ENCODE data around the gene MAGEB6B.
"Not testable (repeated sequence)": the region's sequence is repeated elsewhere in the genome, so short reads cannot be mapped to it uniquely, and the experiment has no call there.

Gene MAGEB6B, protein sequence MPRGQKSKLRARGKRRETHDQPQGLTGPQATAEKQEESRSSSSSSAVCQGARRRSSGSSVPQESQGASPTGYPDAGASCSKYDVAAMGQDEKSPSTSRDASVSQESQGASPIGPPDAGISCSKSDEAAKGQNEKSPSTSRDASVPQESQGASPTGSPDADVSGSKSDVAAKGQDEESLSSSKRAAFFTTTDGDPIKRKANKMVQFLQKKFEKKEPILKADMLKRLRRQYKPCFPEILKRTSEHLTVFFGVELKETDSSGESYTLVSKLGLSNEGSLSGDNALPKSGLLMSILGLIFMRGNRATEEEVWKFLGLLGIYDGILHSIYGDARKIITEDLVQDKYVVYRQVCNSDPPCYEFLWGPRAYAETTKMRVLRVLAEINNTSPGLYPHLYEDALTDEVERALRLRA

GRCh38 chrX:26160301-26160700 lies at the start of gene MAGEB6B:
TSS of gene MAGEB6B (plus strand) at chrX:26160601. CDS start at chrX:26160601, 0 bp downstream.
- H3K4me3 ChIP-seq (ENCODE audit: low read depth, low read length), result no peak within 1 kb of the TSS
- no peak for DNase-seq (ENCODE audit: low read depth)
- TF ChIP-seq, protein P1, sequence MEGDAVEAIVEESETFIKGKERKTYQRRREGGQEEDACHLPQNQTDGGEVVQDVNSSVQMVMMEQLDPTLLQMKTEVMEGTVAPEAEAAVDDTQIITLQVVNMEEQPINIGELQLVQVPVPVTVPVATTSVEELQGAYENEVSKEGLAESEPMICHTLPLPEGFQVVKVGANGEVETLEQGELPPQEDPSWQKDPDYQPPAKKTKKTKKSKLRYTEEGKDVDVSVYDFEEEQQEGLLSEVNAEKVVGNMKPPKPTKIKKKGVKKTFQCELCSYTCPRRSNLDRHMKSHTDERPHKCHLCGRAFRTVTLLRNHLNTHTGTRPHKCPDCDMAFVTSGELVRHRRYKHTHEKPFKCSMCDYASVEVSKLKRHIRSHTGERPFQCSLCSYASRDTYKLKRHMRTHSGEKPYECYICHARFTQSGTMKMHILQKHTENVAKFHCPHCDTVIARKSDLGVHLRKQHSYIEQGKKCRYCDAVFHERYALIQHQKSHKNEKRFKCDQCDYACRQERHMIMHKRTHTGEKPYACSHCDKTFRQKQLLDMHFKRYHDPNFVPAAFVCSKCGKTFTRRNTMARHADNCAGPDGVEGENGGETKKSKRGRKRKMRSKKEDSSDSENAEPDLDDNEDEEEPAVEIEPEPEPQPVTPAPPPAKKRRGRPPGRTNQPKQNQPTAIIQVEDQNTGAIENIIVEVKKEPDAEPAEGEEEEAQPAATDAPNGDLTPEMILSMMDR (IDR thresholded peaks at IDR 0.05; ENCODE audit: control insufficient read depth, extremely low read depth, insufficient read depth), result no peak

DNA sequence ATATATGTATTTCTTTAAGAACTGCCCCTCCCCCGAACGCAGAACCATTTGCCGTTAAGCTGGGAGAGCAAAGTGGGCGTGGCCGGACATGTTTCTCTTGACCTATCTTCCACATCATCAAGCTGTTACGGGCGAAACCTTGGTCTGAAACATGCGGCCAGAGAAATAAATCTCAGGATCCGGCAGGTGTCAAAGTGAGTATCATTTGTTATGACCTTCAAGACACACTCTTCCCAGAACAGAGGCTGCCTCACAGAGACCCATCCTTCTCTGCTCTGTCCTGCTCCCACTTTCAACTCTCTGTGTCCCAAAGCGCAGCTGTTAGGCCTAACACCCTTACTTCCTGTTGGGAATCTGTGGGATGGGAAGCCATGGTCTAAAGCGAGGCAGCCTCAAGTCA lies 22.1 kb upstream of the MAGEB6B start, which contains the start of gene MAGEB18:
Gene MAGEB18, plus strand, starts transcription at position 70 of the 400 bp plus-strand sequence. CDS start 643 bp downstream, outside the sequence.
- TF ChIP-seq, protein P1 (IDR thresholded peaks at IDR 0.05; ENCODE audit: control insufficient read depth, extremely low read depth, insufficient read depth), result no peak
- no peak for DNase-seq (ENCODE audit: low read depth)
- H3K4me3 ChIP-seq (ENCODE audit: low read depth, low read length), result no peak within 1 kb of the TSS

- DNase-seq (ENCODE audit: low read depth), result no peak
- H3K4me3 ChIP-seq (ENCODE audit: low read depth, low read length), result no peak overlapping the region
- TF ChIP-seq, protein P1 (IDR thresholded peaks at IDR 0.05; ENCODE audit: control insufficient read depth, extremely low read depth, insufficient read depth), result no peak
Measured at GRCh38 chrX:26146024-26146423, 14.4 kb upstream of the MAGEB6B start.

GRCh38 chrX:26192204-26192603 lies 31.8 kb downstream of the MAGEB6B start, which contains the start of gene MAGEB6:
TSS of gene MAGEB6 (plus strand) at chrX:26192440. CDS start at chrX:26193847, 1,407 bp downstream.
- no peak within 1 kb of the TSS for H3K4me3 ChIP-seq (ENCODE audit: low read depth, low read length)
- TF ChIP-seq, protein P1 (IDR thresholded peaks at IDR 0.05; ENCODE audit: control insufficient read depth, extremely low read depth, insufficient read depth), result no peak
- no peak for DNase-seq (ENCODE audit: low read depth)

GRCh38 chrX:26203561-26203960 lies 43.2 kb downstream of the MAGEB6B start:
- TF ChIP-seq, protein P1 (IDR thresholded peaks at IDR 0.05; ENCODE audit: control insufficient read depth, extremely low read depth, insufficient read depth), result no peak
- DNase-seq (ENCODE audit: low read depth), result no peak

GRCh38 chrX:26204717-26205116 lies 44.3 kb downstream of the MAGEB6B start:
- not testable (repeated sequence) for DNase-seq (ENCODE audit: low read depth); H3K4me3 ChIP-seq (ENCODE audit: low read depth, low read length)

More at GRCh38 chrX:26203561-26203960, 43.2 kb downstream of the MAGEB6B start:
- H3K4me3 ChIP-seq (ENCODE audit: low read depth, low read length), result no peak overlapping the region

DNA sequence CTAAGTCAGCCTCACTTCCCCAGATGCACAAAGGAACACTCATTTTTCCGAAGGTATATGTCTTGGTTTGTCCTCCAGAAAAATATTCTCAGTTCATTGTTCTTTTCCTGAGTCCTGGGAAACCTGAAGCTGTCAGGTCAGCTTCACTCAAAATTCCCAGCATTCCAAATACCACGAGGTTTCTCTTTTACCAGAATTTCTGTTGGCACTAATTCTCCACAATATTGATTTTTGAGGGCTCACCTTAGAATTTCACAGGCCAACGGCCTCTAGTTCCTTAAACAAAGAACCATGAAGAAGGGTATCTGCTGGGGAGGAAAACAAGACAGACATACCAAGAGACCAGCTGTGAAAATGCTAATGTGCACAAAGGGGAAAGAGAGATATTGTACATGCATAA lies 47.6 kb downstream of the MAGEB6B start:
- H3K4me3 ChIP-seq (ENCODE audit: low read depth, low read length), result no peak overlapping the region
- TF ChIP-seq, protein P1 (IDR thresholded peaks at IDR 0.05; ENCODE audit: control insufficient read depth, extremely low read depth, insufficient read depth), result no peak
- no peak for DNase-seq (ENCODE audit: low read depth)
